Mucosa of stomach (tissue), 1 donor: ENCODE measurements around the gene EXOC7.

Experiments
- H3K27me3 ChIP-seq: one replicate; pipeline ENCODE4 v1.7.0; 2013; ENCODE audit warnings: mild to moderate bottlenecking, low read length; ENCODE audit not compliant: control insufficient read depth, insufficient read depth
- H3K36me3 ChIP-seq: one replicate; pipeline ENCODE4 v1.7.0; 2013; ENCODE audit warnings: low read length; ENCODE audit not compliant: control insufficient read depth, insufficient read depth
- H3K4me1 ChIP-seq: one replicate; pipeline ENCODE4 v1.7.0; 2013; ENCODE audit warnings: mild to moderate bottlenecking, low read length; ENCODE audit not compliant: control insufficient read depth, insufficient read depth
- H3K4me3 ChIP-seq: one replicate; pipeline ENCODE4 v1.7.0; 2013; ENCODE audit warnings: low read length
- H3K9ac ChIP-seq: one replicate; pipeline ENCODE4 v1.7.0; 2013; ENCODE audit warnings: mild to moderate bottlenecking, low read length, moderate library complexity
- H3K9me3 ChIP-seq: one replicate; pipeline ENCODE4 v1.7.0; 2013; ENCODE audit warnings: mild to moderate bottlenecking, low read length, moderate library complexity; ENCODE audit not compliant: control insufficient read depth
- donor health status: Pancreatic carcinoma.

Gene EXOC7

DNA sequence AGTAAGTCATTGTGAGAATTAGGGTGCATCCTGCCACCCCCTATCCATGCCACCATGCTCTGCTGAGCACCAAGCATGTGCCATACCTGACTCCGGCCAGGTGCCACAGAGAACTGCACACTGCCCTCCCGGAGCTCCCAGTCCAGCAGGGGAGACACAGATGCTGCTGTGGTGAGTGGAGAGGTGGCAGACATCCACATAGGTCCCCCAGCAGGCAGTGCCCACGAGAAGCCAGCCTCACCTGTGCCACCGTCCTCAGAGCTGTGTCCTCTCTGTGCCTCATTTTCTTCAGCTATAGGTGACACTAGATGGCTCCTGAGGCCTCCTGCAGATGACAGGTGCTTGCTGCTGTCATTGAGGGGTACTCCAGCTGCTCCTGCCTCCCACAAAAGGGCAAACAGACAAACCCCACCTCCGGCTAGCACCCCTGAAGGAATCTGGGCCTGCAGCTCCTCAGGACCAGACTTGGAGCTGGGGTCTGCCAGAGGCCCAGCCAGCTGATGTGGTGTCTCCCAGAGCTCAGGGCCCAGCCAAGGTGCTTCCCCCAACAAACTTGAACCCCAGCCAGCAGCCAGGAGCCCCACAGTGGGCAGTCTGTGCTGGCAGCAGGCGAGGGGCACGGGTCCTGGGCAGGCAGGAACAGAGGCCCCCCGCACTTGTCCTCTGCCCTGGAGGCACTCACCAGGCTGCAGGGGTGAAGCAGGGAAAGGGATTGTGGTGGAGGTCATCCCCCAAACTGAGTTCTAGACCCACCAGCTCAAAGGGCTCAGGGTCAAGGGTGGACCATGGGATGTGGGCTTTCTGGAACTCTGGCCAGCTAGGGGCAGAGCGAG is 20.4 kb upstream of the EXOC7 start:
- Histone ChIP-seq H3K36me3 (no peaks in the 10 kb centered on the region), H3K27me3 (no peaks in the 10 kb centered on the region), H3K9me3 (no peaks in the 10 kb centered on the region), H3K4me3 (no peak overlapping the region), H3K9ac (no peak overlapping the region), H3K4me1 (peaks cover 8% of the 10 kb centered on the region)

DNA sequence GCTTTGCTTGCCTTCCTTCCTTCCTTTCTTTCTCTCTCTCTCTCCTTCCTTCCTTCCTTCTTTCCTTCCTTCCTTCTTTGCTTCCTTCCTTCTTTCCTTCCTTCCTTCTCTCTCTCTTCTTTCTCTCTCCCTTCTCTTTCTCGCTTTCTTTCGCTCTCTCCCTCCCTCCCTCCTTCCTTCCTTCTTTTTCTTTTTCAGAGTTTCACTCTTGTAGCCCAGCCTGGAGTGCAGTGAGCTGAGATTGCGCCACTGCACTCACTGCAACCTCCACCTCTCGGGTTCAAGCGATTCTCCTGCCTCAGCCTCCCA is 19.6 kb upstream of the EXOC7 start:
- Histone ChIP-seq H3K9ac (no peak overlapping the region), H3K4me3 (no peak overlapping the region), H3K9me3 (no peaks in the 10 kb centered on the region), H3K36me3 (no peaks in the 10 kb centered on the region), H3K27me3 (no peaks in the 10 kb centered on the region), H3K4me1 (peaks cover 8% of the 10 kb centered on the region)

DNA sequence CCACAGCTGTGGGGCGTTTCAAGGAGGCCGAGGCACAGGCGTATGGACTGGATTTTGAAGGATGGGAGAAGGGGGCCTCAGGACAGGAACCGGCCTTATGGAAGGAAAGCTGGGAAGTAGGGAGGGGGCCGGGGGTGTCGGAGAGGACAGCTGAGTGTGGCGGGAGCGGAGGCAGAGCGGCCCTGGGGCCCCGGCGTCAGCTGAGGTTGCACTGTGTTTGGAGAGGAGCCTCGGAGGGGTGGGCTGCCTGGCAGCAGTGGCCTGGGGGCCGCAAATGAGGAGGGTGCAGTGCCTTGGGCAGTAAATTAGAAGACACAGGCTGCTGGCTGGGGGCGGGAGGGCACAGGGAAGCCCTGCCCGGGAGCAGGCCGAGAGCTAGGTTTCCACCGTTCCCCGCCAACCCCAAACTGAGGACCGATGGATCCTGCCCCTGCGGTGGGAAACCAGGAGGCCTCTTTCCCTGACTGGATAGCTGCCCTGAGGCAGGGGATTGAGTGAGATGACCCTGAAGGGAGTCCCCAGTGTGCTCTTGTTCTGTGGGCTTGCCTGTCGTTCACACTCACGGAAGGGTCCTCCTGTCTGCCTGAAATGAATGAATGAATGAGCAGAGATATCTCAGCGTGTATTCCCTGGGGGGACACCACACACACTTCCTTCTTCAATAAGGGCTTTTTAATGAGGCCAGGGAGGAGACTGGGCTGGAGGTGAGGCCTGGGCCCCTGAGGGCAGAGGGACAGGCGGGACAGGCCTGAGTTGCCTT is 19.0 kb upstream of the EXOC7 start:
- Histone ChIP-seq H3K27me3 (no peaks in the 10 kb centered on the region), H3K4me1 (peaks cover 8% of the 10 kb centered on the region), H3K36me3 (no peaks in the 10 kb centered on the region), H3K4me3 (no peak overlapping the region), H3K9ac (peak overlapping the region; percentile 66), H3K9me3 (no peaks in the 10 kb centered on the region)

DNA sequence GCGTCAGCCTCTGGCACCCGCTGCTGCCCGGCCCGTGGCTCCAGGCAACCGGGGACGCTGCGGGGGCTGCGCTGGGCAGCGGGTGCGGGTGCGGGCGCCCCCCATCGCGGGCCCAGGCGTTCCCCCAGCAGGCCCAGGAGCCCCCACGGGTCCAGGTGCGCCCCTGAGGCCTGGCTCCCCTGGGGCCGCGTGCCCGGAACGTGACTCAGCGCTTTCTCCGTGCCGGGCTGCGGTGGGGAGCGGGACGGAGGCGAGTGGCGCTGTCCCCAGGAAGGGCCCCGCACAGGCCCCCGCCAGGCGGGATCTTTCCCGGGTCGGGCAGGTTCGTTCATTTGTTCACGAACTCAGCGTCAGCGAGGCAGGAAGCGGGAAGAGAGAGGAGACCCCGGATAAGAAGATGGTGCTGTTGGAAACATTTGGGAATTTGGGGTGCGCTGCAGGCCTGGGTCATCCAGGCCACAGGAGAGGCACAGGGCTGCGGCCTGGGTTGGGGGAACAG is 18.4 kb upstream of the EXOC7 start:
- Histone ChIP-seq H3K9ac (peak overlapping the region; percentile 66), H3K9me3 (no peaks in the 10 kb centered on the region), H3K27me3 (no peaks in the 10 kb centered on the region), H3K36me3 (no peaks in the 10 kb centered on the region), H3K4me3 (no peak overlapping the region), H3K4me1 (peaks cover 8% of the 10 kb centered on the region)

DNA sequence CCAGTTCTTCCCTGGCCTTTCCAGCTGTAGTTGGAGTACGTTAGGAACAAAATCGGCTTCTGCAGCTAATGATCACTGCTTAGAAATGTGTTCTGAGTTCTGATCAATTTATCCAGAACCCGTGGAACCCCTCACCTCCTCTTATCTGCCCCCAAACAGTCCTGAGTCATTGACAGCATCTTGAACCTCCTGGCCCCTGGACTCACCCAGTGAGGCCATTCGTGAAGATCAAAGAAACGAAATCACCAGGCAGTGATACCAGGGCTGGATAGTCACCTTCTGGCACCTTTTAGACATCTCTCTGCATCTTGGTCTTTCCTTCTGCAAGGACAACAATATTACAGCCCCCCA is 17.0 kb upstream of the EXOC7 start:
- Histone ChIP-seq H3K9me3 (no peaks in the 10 kb centered on the region), H3K9ac (no peak overlapping the region), H3K4me1 (peaks cover 8% of the 10 kb centered on the region), H3K36me3 (no peaks in the 10 kb centered on the region), H3K4me3 (no peak overlapping the region), H3K27me3 (no peaks in the 10 kb centered on the region)

DNA sequence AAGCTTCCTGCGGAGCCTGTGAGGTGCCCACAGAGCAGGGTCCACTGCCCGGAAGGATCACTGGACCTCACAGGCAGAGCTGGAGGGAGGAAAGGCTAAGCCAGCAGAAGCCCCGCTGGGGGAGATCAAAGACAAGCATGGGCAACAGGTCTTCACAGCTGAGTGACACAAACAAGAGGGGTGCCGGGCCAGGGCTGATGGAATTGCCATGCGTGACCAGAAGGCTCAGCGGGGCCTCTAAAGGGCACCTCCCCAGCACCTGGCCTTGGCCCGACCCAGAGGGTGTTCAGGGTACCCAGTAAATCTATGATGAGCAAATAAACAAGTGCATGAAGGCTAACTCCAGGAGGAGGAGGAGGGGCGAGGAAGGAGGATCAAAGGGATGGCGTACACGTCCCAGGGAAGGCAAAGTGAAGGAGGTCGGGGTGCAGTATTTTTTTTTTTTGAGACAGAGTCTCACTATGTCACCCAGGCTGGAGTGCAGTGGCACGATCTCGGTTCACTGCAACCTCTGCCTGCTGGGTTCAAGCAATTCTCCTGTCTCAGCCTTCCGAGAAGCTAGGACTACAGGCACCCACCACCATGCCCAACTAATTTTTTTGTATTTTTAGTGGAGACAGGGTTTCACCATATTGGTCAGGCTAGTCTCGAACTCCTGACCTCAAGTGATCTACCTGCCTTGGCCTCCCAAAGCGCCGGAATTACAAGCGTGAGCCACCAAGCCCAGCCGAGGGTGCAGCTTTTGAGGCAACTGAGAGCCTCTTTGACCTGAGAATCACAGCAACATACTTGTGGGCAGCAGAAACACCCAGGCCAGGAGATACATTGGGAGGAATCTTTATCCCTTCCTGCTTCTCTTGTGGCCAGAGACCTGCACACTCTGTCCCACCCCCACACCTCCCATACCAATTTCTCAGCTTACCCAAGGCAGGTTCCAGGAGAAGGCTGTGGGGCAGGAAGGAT is 16.1 kb upstream of the EXOC7 start:
- Histone ChIP-seq H3K27me3 (no peaks in the 10 kb centered on the region), H3K36me3 (no peaks in the 10 kb centered on the region), H3K4me3 (no peak overlapping the region), H3K9ac (no peak overlapping the region), H3K9me3 (no peaks in the 10 kb centered on the region), H3K4me1 (peaks cover 8% of the 10 kb centered on the region)

DNA sequence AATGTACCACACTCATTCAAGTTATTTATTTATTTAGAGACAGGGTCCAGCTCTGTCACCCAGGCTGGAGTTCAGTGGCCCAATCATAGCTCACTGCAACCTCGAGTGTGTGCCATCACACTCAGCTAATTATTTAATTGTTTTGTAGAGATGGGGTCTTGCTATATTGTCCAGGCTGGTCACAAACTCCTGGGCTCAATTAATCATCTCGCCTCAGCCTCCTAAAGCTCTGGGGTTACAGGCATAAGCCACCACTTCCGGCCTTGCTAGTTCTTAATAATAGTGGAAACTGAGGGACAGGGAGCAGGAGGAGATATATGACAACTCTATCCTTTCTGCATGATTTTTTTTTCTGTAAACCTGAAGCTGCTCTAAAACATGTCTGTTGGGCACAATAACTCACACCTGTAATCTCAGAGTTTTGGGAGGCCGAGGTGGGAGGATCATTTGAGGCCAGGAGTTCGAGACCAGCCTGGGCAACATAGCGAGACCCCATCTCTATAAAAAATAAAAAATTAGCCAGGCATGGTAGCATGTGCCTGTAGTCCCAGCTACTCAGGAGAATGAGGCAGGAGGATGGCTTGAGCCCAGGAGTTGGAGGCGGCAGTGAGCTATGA is 11.7 kb upstream of the EXOC7 start:
- Histone ChIP-seq H3K36me3 (no peaks in the 10 kb centered on the region), H3K4me3 (no peak overlapping the region), H3K9me3 (no peaks in the 10 kb centered on the region), H3K4me1 (no peaks in the 10 kb centered on the region), H3K27me3 (no peaks in the 10 kb centered on the region), H3K9ac (no peak overlapping the region)

DNA sequence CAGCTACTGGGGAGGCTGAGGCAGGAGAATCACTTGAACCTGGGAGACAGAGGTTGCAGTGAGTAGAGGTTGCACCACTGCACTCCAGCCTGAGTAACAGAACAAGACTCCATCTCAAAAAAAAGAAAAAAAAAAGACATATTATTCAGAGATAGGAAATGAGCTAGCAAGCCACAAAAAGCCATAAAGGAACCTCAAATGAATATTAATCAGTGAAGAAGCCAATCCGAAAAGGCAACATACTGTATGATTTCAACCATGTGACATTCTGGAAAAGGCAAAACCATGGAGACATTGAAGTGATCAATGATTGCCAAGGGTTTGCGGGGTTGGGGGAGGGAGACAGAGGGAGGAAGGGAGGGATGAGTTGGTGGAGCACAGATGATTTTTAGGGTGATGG is 8.4 kb upstream of the EXOC7 start:
- Histone ChIP-seq H3K9ac (no peak overlapping the region), H3K36me3 (no peaks in the 10 kb centered on the region), H3K27me3 (no peaks in the 10 kb centered on the region), H3K9me3 (no peaks in the 10 kb centered on the region), H3K4me3 (no peak overlapping the region), H3K4me1 (no peaks in the 10 kb centered on the region)

DNA sequence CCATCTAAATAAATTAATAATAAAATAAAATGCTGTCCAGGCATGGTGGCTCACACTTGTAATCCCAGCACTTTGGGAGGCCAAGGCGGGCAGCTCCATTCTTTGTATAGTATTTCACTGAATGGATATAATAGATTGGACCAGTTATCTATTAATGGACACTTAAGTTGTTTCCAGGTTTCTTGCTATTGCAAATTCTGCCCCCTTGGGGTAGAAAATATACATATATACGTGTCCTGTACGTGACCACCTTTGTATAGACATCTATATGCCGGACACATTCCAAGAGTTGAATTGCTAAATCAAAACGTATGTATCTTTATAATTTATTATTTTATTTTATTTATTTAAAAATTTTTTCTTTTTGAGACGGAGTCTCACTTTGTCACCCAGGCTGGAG is 3.9 kb upstream of the EXOC7 start:
- H3K4me3 ChIP-seq: no peak overlapping the region
- no peaks in the 10 kb centered on the region for H3K27me3 ChIP-seq
- peaks cover 26% of the 10 kb centered on the region for H3K4me1 ChIP-seq

DNA sequence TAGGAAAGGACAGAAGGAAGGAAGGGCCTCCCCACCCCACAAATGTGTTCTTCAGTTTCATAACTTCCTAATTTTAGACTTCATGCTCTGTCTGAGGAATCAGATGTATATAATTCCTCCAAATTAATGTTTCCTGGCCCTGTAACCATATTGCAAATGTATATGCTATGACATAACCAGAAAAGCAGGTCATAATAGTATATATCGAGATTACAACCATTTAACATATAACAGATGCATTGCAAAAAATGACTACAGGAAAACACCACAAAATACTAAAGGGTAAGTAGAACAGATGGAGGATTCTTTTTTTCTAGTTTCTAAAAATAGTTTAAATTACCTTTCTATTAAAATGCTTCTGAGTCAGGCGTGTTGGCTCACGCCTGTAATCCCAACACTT is 3.1 kb upstream of the EXOC7 start:
- peaks cover 26% of the 10 kb centered on the region for H3K4me1 ChIP-seq
- H3K4me3 ChIP-seq: no peak overlapping the region
- H3K9me3 ChIP-seq: no peaks in the 10 kb centered on the region
- no peak overlapping the region for H3K9ac ChIP-seq
- no peaks in the 10 kb centered on the region for H3K27me3 ChIP-seq
- H3K36me3 ChIP-seq: no peaks in the 10 kb centered on the region

More for the DNA sequence above, 3.9 kb upstream of the EXOC7 start:
- H3K36me3 ChIP-seq: no peaks in the 10 kb centered on the region
- H3K9me3 ChIP-seq: no peaks in the 10 kb centered on the region
- H3K9ac ChIP-seq: no peak overlapping the region

DNA sequence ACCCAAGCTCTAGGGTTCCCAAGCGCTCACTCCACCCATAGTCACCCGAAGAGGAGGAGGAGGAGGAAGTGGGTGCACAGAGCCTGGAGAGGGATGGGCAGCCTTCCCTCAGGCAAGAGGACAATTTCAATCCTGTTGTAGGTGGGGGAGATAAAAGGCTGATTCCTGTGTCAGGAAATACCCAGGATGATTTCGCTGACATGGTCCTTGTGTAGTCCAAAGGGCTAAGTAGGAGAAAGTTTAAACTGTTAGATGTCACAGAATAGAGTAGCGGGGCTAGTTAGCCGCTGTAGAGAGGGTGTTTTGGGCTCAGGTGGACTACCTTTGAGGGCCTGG is 1.3 kb upstream of the EXOC7 start:
- peaks cover 26% of the 10 kb centered on the region for H3K4me1 ChIP-seq
- H3K9ac ChIP-seq: no peak overlapping the region
- peaks cover 6% of the 10 kb centered on the region for H3K36me3 ChIP-seq
- H3K27me3 ChIP-seq: no peaks in the 10 kb centered on the region
- no peak overlapping the region for H3K4me3 ChIP-seq
- no peaks in the 10 kb centered on the region for H3K9me3 ChIP-seq
